ENCODE measurements around the gene TXLNA.
"Not testable (repeated sequence)": the region's sequence is repeated elsewhere in the genome, so short reads cannot be mapped to it uniquely, and the experiment has no call there.

TXLNA gene

DNA sequence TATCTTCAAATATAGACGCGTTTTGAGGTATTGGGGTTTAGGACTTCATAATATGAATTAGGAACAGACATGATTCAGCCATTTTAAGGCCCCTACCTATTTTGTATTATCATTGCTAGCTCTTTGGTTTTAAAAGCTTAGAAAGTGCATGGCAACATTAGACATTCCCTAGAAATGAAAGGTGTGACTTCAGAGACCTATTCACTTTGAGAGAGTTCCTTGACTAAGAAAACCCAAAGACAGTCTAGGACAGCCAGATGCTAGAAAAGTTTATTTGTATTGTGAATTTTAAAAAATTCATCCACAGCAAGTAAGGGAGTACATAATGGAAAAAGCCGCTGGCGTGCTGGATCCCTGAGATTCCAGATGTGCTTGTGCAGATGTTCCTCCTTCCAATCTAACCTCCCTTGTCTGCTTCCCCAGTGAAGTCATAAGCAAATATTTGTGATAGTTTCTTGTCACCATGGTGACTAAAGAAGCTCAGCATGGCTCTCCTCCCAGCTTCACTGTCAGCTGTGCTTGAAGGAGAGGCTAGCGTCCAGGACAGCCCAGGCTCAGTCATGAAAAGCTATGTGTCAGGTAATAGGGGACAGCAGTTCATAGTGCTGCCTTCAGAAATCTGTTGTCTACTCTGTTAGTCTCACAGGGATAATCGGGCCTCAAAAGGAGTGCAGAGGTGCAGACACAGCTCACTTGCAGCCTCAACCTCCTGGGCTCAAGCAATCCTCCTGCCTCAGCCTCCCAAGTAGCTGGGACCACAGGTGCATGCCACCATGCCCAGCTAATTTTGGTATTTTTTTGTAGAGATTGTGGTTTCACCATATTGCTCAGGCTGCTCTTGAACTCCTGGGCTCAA is 36.8 kb upstream of the TXLNA start:
- Histone ChIP-seq H3K4me3 (ENCODE audit: insufficient read depth, low read length, poor library complexity, severe bottlenecking) (no peak overlapping the region), H3K27me3 (ENCODE audit: low read length) (no peaks in the 10 kb centered on the region), H3K9me2 (replicated peaks; ENCODE audit: insufficient read depth, low read length) (no peaks in the 10 kb centered on the region), H2AFZ (ENCODE audit: low read depth, low read length, severe bottlenecking) (no peak overlapping the region), H3K79me2 (ENCODE audit: insufficient read depth, low read length) (peaks cover 87% of the 10 kb centered on the region), H3K36me3 (ENCODE audit: low read length) (no peaks in the 10 kb centered on the region), H4K20me1 (ENCODE audit: low read depth, low read length) (0 out of 2 replicates have a peak, but pooled peaks cover 5% of the 10 kb centered on the region), H3K27ac (ENCODE audit: low read depth, low read length) (no peak overlapping the region), H3K9me3 (ENCODE audit: insufficient read depth, low read length) (no peaks in the 10 kb centered on the region), H3F3A (ENCODE audit: insufficient read depth) (peaks cover 4% of the 10 kb centered on the region; the same call in 1 of the 2 replicates), H3K4me2 (ENCODE audit: low read depth, low read length, poor library complexity, severe bottlenecking) (no peak overlapping the region), H3K9ac (ENCODE audit: low read length) (no peak overlapping the region)
- TF ChIP-seq, protein P1, sequence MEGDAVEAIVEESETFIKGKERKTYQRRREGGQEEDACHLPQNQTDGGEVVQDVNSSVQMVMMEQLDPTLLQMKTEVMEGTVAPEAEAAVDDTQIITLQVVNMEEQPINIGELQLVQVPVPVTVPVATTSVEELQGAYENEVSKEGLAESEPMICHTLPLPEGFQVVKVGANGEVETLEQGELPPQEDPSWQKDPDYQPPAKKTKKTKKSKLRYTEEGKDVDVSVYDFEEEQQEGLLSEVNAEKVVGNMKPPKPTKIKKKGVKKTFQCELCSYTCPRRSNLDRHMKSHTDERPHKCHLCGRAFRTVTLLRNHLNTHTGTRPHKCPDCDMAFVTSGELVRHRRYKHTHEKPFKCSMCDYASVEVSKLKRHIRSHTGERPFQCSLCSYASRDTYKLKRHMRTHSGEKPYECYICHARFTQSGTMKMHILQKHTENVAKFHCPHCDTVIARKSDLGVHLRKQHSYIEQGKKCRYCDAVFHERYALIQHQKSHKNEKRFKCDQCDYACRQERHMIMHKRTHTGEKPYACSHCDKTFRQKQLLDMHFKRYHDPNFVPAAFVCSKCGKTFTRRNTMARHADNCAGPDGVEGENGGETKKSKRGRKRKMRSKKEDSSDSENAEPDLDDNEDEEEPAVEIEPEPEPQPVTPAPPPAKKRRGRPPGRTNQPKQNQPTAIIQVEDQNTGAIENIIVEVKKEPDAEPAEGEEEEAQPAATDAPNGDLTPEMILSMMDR (IDR thresholded peaks at IDR 0.05; ENCODE audit: insufficient read depth, low read length, poor library complexity, severe bottlenecking), result no peak
- TF ChIP-seq EZH2phosphoT487 (conservative IDR thresholded peaks at IDR 0.05; ENCODE audit: low read length), result no peak

DNA sequence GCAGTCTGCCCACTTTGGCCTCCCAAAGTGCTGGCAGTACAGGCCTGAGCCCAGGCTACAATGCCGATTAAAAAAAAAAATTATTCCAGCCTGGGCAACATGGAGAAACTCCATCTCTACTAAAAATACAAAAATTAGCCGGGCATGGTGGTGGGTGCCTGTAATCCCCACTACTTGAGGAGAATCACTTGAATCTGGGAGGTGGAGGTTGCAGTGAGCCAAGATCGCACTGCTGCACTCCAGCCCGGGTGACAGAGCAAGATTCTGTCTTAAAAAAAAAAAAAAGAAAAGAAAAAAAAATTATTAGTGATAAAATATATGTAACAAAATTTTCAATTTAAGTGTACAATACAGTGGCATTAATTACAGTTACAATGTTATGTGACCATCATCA is 36.2 kb upstream of the TXLNA start:
- peaks cover 89% of the 10 kb centered on the region for H3K79me2 ChIP-seq (ENCODE audit: insufficient read depth, low read length)
- not testable (repeated sequence) for H3F3A ChIP-seq (ENCODE audit: insufficient read depth); H3K4me2 ChIP-seq (ENCODE audit: low read depth, low read length, poor library complexity, severe bottlenecking); H3K9me3 ChIP-seq (ENCODE audit: insufficient read depth, low read length); H3K4me3 ChIP-seq (ENCODE audit: insufficient read depth, low read length, poor library complexity, severe bottlenecking); H2AFZ ChIP-seq (ENCODE audit: low read depth, low read length, severe bottlenecking); H3K9me2 ChIP-seq (replicated peaks; ENCODE audit: insufficient read depth, low read length); H3K36me3 ChIP-seq (ENCODE audit: low read length); H3K27ac ChIP-seq (ENCODE audit: low read depth, low read length); H4K20me1 ChIP-seq (ENCODE audit: low read depth, low read length); H3K27me3 ChIP-seq (ENCODE audit: low read length); H3K9ac ChIP-seq (ENCODE audit: low read length)

DNA sequence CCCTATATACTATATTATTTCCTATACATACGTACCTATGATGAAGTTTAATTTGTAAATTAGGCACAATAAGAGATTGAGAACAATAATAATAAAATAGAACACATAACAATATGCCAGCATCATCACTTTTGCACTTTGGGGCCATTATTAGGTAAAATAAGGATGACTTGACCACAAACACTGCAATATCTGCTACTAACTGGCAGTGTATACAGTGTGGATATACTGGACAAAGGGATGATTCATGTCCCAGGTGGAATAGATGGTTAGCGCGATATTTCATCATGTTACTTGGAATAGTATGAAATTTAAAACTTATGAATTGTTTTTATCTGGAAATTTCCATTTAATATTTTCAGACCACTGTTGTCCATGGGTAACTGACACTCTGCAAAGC is 35.4 kb upstream of the TXLNA start:
- Histone ChIP-seq H3K9me3 (ENCODE audit: insufficient read depth, low read length) (no peaks in the 10 kb centered on the region), H3K79me2 (ENCODE audit: insufficient read depth, low read length) (peaks cover 89% of the 10 kb centered on the region), H3K4me3 (ENCODE audit: insufficient read depth, low read length, poor library complexity, severe bottlenecking) (no peak overlapping the region), H2AFZ (ENCODE audit: low read depth, low read length, severe bottlenecking) (no peak overlapping the region), H3K27ac (ENCODE audit: low read depth, low read length) (no peak overlapping the region), H4K20me1 (ENCODE audit: low read depth, low read length) (0 out of 2 replicates have a peak, but pooled peaks cover 5% of the 10 kb centered on the region), H3K9me2 (replicated peaks; ENCODE audit: insufficient read depth, low read length) (no peaks in the 10 kb centered on the region), H3K27me3 (ENCODE audit: low read length) (no peaks in the 10 kb centered on the region), H3K9ac (ENCODE audit: low read length) (no peak overlapping the region), H3F3A (ENCODE audit: insufficient read depth) (peaks cover 4% of the 10 kb centered on the region; the same call in 1 of the 2 replicates), H3K4me2 (ENCODE audit: low read depth, low read length, poor library complexity, severe bottlenecking) (no peak overlapping the region), H3K36me3 (ENCODE audit: low read length) (no peaks in the 10 kb centered on the region; the same call in 1 of the 2 replicates)
- no peak for TF ChIP-seq EZH2phosphoT487 (conservative IDR thresholded peaks at IDR 0.05; ENCODE audit: low read length)
- TF ChIP-seq, protein P1 (IDR thresholded peaks at IDR 0.05; ENCODE audit: insufficient read depth, low read length, poor library complexity, severe bottlenecking), result no peak

DNA sequence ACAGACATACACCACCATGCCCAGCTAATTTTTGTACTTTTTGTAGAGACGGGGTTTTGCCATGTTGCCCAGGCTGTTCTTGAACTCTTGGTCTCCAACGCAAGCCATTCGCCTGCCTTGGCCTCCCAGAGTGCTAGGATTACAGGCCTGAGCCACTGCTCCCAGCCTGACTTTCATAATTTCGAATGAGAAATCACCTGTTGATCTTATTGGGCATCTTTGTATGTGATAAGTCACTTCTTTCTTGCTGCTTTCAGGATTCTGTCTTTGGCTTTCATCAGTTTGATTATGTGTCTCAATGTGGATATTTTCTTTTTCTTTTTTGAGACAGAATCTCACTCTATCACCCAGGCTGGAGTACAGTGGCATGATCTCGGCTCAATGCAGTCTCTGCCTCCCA is 31.7 kb upstream of the TXLNA start:
- not testable (repeated sequence) for H3K27me3 ChIP-seq (ENCODE audit: low read length); H3K9me2 ChIP-seq (replicated peaks; ENCODE audit: insufficient read depth, low read length); H3K4me3 ChIP-seq (ENCODE audit: insufficient read depth, low read length, poor library complexity, severe bottlenecking); H3K9me3 ChIP-seq (ENCODE audit: insufficient read depth, low read length); H3F3A ChIP-seq (ENCODE audit: insufficient read depth); H3K36me3 ChIP-seq (ENCODE audit: low read length); H3K9ac ChIP-seq (ENCODE audit: low read length); H2AFZ ChIP-seq (ENCODE audit: low read depth, low read length, severe bottlenecking); H4K20me1 ChIP-seq (ENCODE audit: low read depth, low read length); H3K27ac ChIP-seq (ENCODE audit: low read depth, low read length); H3K4me2 ChIP-seq (ENCODE audit: low read depth, low read length, poor library complexity, severe bottlenecking)
- H3K79me2 ChIP-seq (ENCODE audit: insufficient read depth, low read length), result peaks cover 89% of the 10 kb centered on the region
